Hematopoietic multipotent progenitor cell treated with erythropoietin and hydrocortisone succinate and interleukin-3 and kit ligand, for 15 days (in vitro differentiated cells): ENCODE data around the gene SH3PXD2A.

ENCODE experiments used
- DNase-seq: peaks from one replicate; pipeline ENCODE4 v3.0.0-alpha.2; 2015; ENCODE audit warnings: low spot score

The SH3PXD2A gene

GRCh38 chr10:103581499-103581898 is 273.9 kb downstream of the SH3PXD2A start:
- DNase-seq, result no peak

GRCh38 chr10:103580430-103580829 is 274.9 kb downstream of the SH3PXD2A start:
- DNase-seq, result no peak

- DNase-seq, result no peak
Observed at GRCh38 chr10:103580011-103580410, 275.4 kb downstream of the SH3PXD2A start.

GRCh38 chr10:103578782-103579382 is 276.5 kb downstream of the SH3PXD2A start:
- no peak for DNase-seq

- DNase-seq, result no peak
Observed at GRCh38 chr10:103576862-103577261, 278.5 kb downstream of the SH3PXD2A start.

- DNase-seq, result no peak
Observed at GRCh38 chr10:103576076-103576471, 279.3 kb downstream of the SH3PXD2A start.

GRCh38 chr10:103575416-103576075 is 279.8 kb downstream of the SH3PXD2A start:
- DNase-seq, result no peak

GRCh38 chr10:103574097-103575061 is 281.0 kb downstream of the SH3PXD2A start:
- no peak for DNase-seq

- DNase-seq, result no peak
Observed at GRCh38 chr10:103573205-103573487, 282.2 kb downstream of the SH3PXD2A start.

- no peak for DNase-seq
Observed at GRCh38 chr10:103572347-103573204, 282.8 kb downstream of the SH3PXD2A start.

GRCh38 chr10:103571656-103571975 is 283.8 kb downstream of the SH3PXD2A start:
- no peak for DNase-seq

GRCh38 chr10:103570844-103571655 is 284.3 kb downstream of the SH3PXD2A start:
- DNase-seq, result no peak

- no peak for DNase-seq
Observed at GRCh38 chr10:103569896-103570295, 285.5 kb downstream of the SH3PXD2A start.

GRCh38 chr10:103568505-103568904 is 286.9 kb downstream of the SH3PXD2A start:
- DNase-seq, result no peak

GRCh38 chr10:103566536-103566935 is 288.8 kb downstream of the SH3PXD2A start:
- DNase-seq, result no peak

GRCh38 chr10:103564776-103565520 is 290.4 kb downstream of the SH3PXD2A start:
- peak; percentile 33 for DNase-seq

- DNase-seq, result no peak
Observed at GRCh38 chr10:103564116-103564501, 291.3 kb downstream of the SH3PXD2A start.

GRCh38 chr10:103563231-103564115 is 291.9 kb downstream of the SH3PXD2A start:
- no peak for DNase-seq

GRCh38 chr10:103562383-103562782 is 293.0 kb downstream of the SH3PXD2A start:
- no peak for DNase-seq

GRCh38 chr10:103560886-103561285 is 294.5 kb downstream of the SH3PXD2A start:
- DNase-seq, result no peak
